Measurements from ENCODE around the gene TMEM200A.

TMEM200A gene

GRCh38 chr6:130382872-130383490, 17.2 kb downstream of the TMEM200A start:
- DNase-seq: no peak
- Histone ChIP-seq H3K27ac (ENCODE audit: insufficient read depth in 1 of 2, low read depth in 1 of 2, low read length in 2 of 2, poor library complexity in 1 of 2, severe bottlenecking in 2 of 2) (no peak overlapping the region), H3K9me3 (ENCODE audit: control extremely low read depth in 1 of 5, control insufficient read depth in 4 of 5, insufficient read depth in 2 of 5, low read depth in 1 of 5, low read length in 4 of 5) (no peaks in the 10 kb centered on the region), H3K27me3 (replicated peaks in 2 of 5; ENCODE audit: control insufficient read depth in 4 of 5, insufficient read depth in 5 of 5, low read length in 4 of 5) (no peaks in the 10 kb centered on the region), H3K4me3 (ENCODE audit: control insufficient read depth in 1 of 7, extremely low read depth in 1 of 7, insufficient read depth in 4 of 7, low read depth in 2 of 7, low read length in 6 of 7) (no peak overlapping the region), H3K36me3 (ENCODE audit: control insufficient read depth in 4 of 4, insufficient read depth in 4 of 4, low read length in 3 of 4) (no peaks in the 10 kb centered on the region), H3K4me1 (ENCODE audit: control extremely low read depth in 1 of 4, control insufficient read depth in 4 of 4, insufficient read depth in 4 of 4, low read length in 3 of 4) (peaks cover 5 to 18% (median 16%) of the 10 kb centered on the region in 4 experiments)
- ChIA-PET POLR2A (interaction anchor here (1.2 kb wide), 1 partner anchor 219 kb away, joined by 3 read pairs; no protein-coding TSS in a partner anchor), CTCF (interaction anchor here (1.1 to 2.8 kb wide), 7 partner anchors 9 to 334 kb away, joined by 3 to 13 read pairs (median 5); partner anchors contain the start of gene TMEM200A)
- 96% methylated on average over 8 of the region's 9 CpGs for WGBS (ENCODE audit: insufficient coverage)

GRCh38 chr6:130385064-130385695, 19.4 kb downstream of the TMEM200A start:
- H3K36me3 ChIP-seq (ENCODE audit: control insufficient read depth in 4 of 4, insufficient read depth in 4 of 4, low read length in 3 of 4): peaks cover 0 to 3% (median 0%) of the 10 kb centered on the region in 4 experiments
- H3K4me1 ChIP-seq (ENCODE audit: control extremely low read depth in 1 of 4, control insufficient read depth in 4 of 4, insufficient read depth in 4 of 4, low read length in 3 of 4): peaks cover 5 to 18% (median 16%) of the 10 kb centered on the region in 4 experiments
- no peaks in the 10 kb centered on the region for H3K27me3 ChIP-seq (replicated peaks in 2 of 5; ENCODE audit: control insufficient read depth in 4 of 5, insufficient read depth in 5 of 5, low read length in 4 of 5)
- DNase-seq: no peak
- no peak overlapping the region for H3K27ac ChIP-seq (ENCODE audit: insufficient read depth in 1 of 2, low read depth in 1 of 2, low read length in 2 of 2, poor library complexity in 1 of 2, severe bottlenecking in 2 of 2)
- H3K4me3 ChIP-seq (ENCODE audit: control insufficient read depth in 1 of 7, extremely low read depth in 1 of 7, insufficient read depth in 4 of 7, low read depth in 2 of 7, low read length in 6 of 7): no peak overlapping the region
- POLR2A ChIA-PET: no interaction called here
- no peaks in the 10 kb centered on the region for H3K9me3 ChIP-seq (ENCODE audit: control extremely low read depth in 1 of 5, control insufficient read depth in 4 of 5, insufficient read depth in 2 of 5, low read depth in 1 of 5, low read length in 4 of 5)
- WGBS (ENCODE audit: insufficient coverage): 96% methylated on average over 4 of the region's 5 CpGs
- CTCF ChIA-PET: interaction anchor here (1.4 kb wide), 1 partner anchor 16 kb away, joined by 3 read pairs; no protein-coding TSS in a partner anchor

GRCh38 chr6:130389142-130389541, 23.3 kb downstream of the TMEM200A start:
- Histone ChIP-seq H3K36me3 (ENCODE audit: control insufficient read depth in 4 of 4, insufficient read depth in 4 of 4, low read length in 3 of 4) (peaks cover 0 to 3% (median 0%) of the 10 kb centered on the region in 4 experiments), H3K27me3 (replicated peaks in 2 of 5; ENCODE audit: control insufficient read depth in 4 of 5, insufficient read depth in 5 of 5, low read length in 4 of 5) (no peaks in the 10 kb centered on the region), H3K9me3 (ENCODE audit: control extremely low read depth in 1 of 5, control insufficient read depth in 4 of 5, insufficient read depth in 2 of 5, low read depth in 1 of 5, low read length in 4 of 5) (no peaks in the 10 kb centered on the region), H3K4me1 (ENCODE audit: control extremely low read depth in 1 of 4, control insufficient read depth in 4 of 4, insufficient read depth in 4 of 4, low read length in 3 of 4) (no peaks in the 10 kb centered on the region), H3K4me3 (ENCODE audit: control insufficient read depth in 1 of 7, extremely low read depth in 1 of 7, insufficient read depth in 4 of 7, low read depth in 2 of 7, low read length in 6 of 7) (no peak overlapping the region), H3K27ac (ENCODE audit: insufficient read depth in 1 of 2, low read depth in 1 of 2, low read length in 2 of 2, poor library complexity in 1 of 2, severe bottlenecking in 2 of 2) (no peak overlapping the region)
- DNase-seq: no peak
- ChIA-PET CTCF (no interaction called here), POLR2A (no interaction called here)
- whole genome bisulfite sequencing (ENCODE audit: insufficient coverage): no CpG with 5 or more reads among the region's 3 CpGs

- Histone ChIP-seq H3K9me3 (ENCODE audit: control extremely low read depth in 1 of 5, control insufficient read depth in 4 of 5, insufficient read depth in 2 of 5, low read depth in 1 of 5, low read length in 4 of 5) (no peaks in the 10 kb centered on the region), H3K4me3 (ENCODE audit: control insufficient read depth in 1 of 7, extremely low read depth in 1 of 7, insufficient read depth in 4 of 7, low read depth in 2 of 7, low read length in 6 of 7) (no peak overlapping the region), H3K27ac (ENCODE audit: insufficient read depth in 1 of 2, low read depth in 1 of 2, low read length in 2 of 2, poor library complexity in 1 of 2, severe bottlenecking in 2 of 2) (no peak overlapping the region), H3K4me1 (ENCODE audit: control extremely low read depth in 1 of 4, control insufficient read depth in 4 of 4, insufficient read depth in 4 of 4, low read length in 3 of 4) (no peaks in the 10 kb centered on the region), H3K27me3 (replicated peaks in 2 of 5; ENCODE audit: control insufficient read depth in 4 of 5, insufficient read depth in 5 of 5, low read length in 4 of 5) (no peaks in the 10 kb centered on the region), H3K36me3 (ENCODE audit: control insufficient read depth in 4 of 4, insufficient read depth in 4 of 4, low read length in 3 of 4) (peaks cover 0 to 3% (median 0%) of the 10 kb centered on the region in 4 experiments)
- WGBS (ENCODE audit: insufficient coverage): 100% methylated on average over 1 of the region's 3 CpGs
- ChIA-PET CTCF (interaction anchor here (0.7 to 2.6 kb wide), 3 partner anchors 8 to 69 kb away, joined by 3 to 13 read pairs (median 3); no protein-coding TSS in a partner anchor), POLR2A (no interaction called here)
- no peak for DNase-seq
Measured at GRCh38 chr6:130390890-130391289, 25.1 kb downstream of the TMEM200A start.

GRCh38 chr6:130393306-130393705, 27.5 kb downstream of the TMEM200A start:
- Histone ChIP-seq H3K4me1 (ENCODE audit: control extremely low read depth in 1 of 4, control insufficient read depth in 4 of 4, insufficient read depth in 4 of 4, low read length in 3 of 4) (no peaks in the 10 kb centered on the region), H3K27me3 (replicated peaks in 2 of 5; ENCODE audit: control insufficient read depth in 4 of 5, insufficient read depth in 5 of 5, low read length in 4 of 5) (no peaks in the 10 kb centered on the region), H3K9me3 (ENCODE audit: control extremely low read depth in 1 of 5, control insufficient read depth in 4 of 5, insufficient read depth in 2 of 5, low read depth in 1 of 5, low read length in 4 of 5) (peaks cover 0 to 4% (median 0%) of the 10 kb centered on the region in 5 experiments), H3K27ac (ENCODE audit: insufficient read depth in 1 of 2, low read depth in 1 of 2, low read length in 2 of 2, poor library complexity in 1 of 2, severe bottlenecking in 2 of 2) (no peak overlapping the region), H3K4me3 (ENCODE audit: control insufficient read depth in 1 of 7, extremely low read depth in 1 of 7, insufficient read depth in 4 of 7, low read depth in 2 of 7, low read length in 6 of 7) (no peak overlapping the region), H3K36me3 (ENCODE audit: control insufficient read depth in 4 of 4, insufficient read depth in 4 of 4, low read length in 3 of 4) (peaks cover 0 to under 1% (median 0%) of the 10 kb centered on the region in 4 experiments)
- CTCF ChIA-PET: interaction anchor here (2.6 kb wide), 1 partner anchor 10 kb away, joined by 13 read pairs; no protein-coding TSS in a partner anchor
- POLR2A ChIA-PET: no interaction called here
- WGBS (ENCODE audit: insufficient coverage): 97% methylated on average over 5 of the region's 6 CpGs
- DNase-seq: no peak

GRCh38 chr6:130394246-130394645, 28.4 kb downstream of the TMEM200A start:
- no peaks in the 10 kb centered on the region for H3K27me3 ChIP-seq (replicated peaks in 2 of 5; ENCODE audit: control insufficient read depth in 4 of 5, insufficient read depth in 5 of 5, low read length in 4 of 5)
- H3K36me3 ChIP-seq (ENCODE audit: control insufficient read depth in 4 of 4, insufficient read depth in 4 of 4, low read length in 3 of 4): no peaks in the 10 kb centered on the region
- DNase-seq: peak in 1 of 3 donors; percentile 24
- CTCF ChIA-PET: interaction anchor here (0.9 to 1.4 kb wide), 4 partner anchors 10 to 304 kb away, joined by 3 to 6 read pairs (median 4); no protein-coding TSS in a partner anchor
- peaks cover 0 to 6% (median 0%) of the 10 kb centered on the region in 5 experiments for H3K9me3 ChIP-seq (ENCODE audit: control extremely low read depth in 1 of 5, control insufficient read depth in 4 of 5, insufficient read depth in 2 of 5, low read depth in 1 of 5, low read length in 4 of 5)
- POLR2A ChIA-PET: no interaction called here
- no peaks in the 10 kb centered on the region for H3K4me1 ChIP-seq (ENCODE audit: control extremely low read depth in 1 of 4, control insufficient read depth in 4 of 4, insufficient read depth in 4 of 4, low read length in 3 of 4)
- no peak overlapping the region for H3K4me3 ChIP-seq (ENCODE audit: control insufficient read depth in 1 of 7, extremely low read depth in 1 of 7, insufficient read depth in 4 of 7, low read depth in 2 of 7, low read length in 6 of 7)
- no peak overlapping the region for H3K27ac ChIP-seq (ENCODE audit: insufficient read depth in 1 of 2, low read depth in 1 of 2, low read length in 2 of 2, poor library complexity in 1 of 2, severe bottlenecking in 2 of 2)
- 88% methylated on average over 1 of the region's 5 CpGs for WGBS (ENCODE audit: insufficient coverage)

GRCh38 chr6:130395164-130395563, 29.3 kb downstream of the TMEM200A start:
- ChIA-PET CTCF (interaction anchor here (1.2 to 1.4 kb wide), 3 partner anchors 13 to 303 kb away, joined by 3 to 6 read pairs (median 4); no protein-coding TSS in a partner anchor), POLR2A (no interaction called here)
- Histone ChIP-seq H3K9me3 (ENCODE audit: control extremely low read depth in 1 of 5, control insufficient read depth in 4 of 5, insufficient read depth in 2 of 5, low read depth in 1 of 5, low read length in 4 of 5) (peaks cover 0 to 6% (median 0%) of the 10 kb centered on the region in 5 experiments), H3K4me3 (ENCODE audit: control insufficient read depth in 1 of 7, extremely low read depth in 1 of 7, insufficient read depth in 4 of 7, low read depth in 2 of 7, low read length in 6 of 7) (no peak overlapping the region), H3K4me1 (ENCODE audit: control extremely low read depth in 1 of 4, control insufficient read depth in 4 of 4, insufficient read depth in 4 of 4, low read length in 3 of 4) (no peaks in the 10 kb centered on the region), H3K36me3 (ENCODE audit: control insufficient read depth in 4 of 4, insufficient read depth in 4 of 4, low read length in 3 of 4) (no peaks in the 10 kb centered on the region), H3K27ac (ENCODE audit: insufficient read depth in 1 of 2, low read depth in 1 of 2, low read length in 2 of 2, poor library complexity in 1 of 2, severe bottlenecking in 2 of 2) (no peak overlapping the region), H3K27me3 (replicated peaks in 2 of 5; ENCODE audit: control insufficient read depth in 4 of 5, insufficient read depth in 5 of 5, low read length in 4 of 5) (no peaks in the 10 kb centered on the region)
- 100% methylated on average over 1 of the region's 5 CpGs for WGBS (ENCODE audit: insufficient coverage)
- no peak for DNase-seq

All from common myeloid progenitor, CD34-positive (primary cell).